Activated CD8-positive, alpha-beta memory T cell treated with anti-CD3 and anti-CD28 coated beads for 4 hours (primary cell): ENCODE measurements around the gene CCDC192.
"Not testable (repeated sequence)": the region's sequence is repeated elsewhere in the genome, so short reads cannot be mapped to it uniquely, and the experiment has no call there.

ENCODE experiments used
- DNase-seq, 2 donors: peaks; one replicate each; pipeline ENCODE4 v3.0.0-alpha.2; 2020; ENCODE audit warnings: low read depth in 2 of 2

The CCDC192 gene

DNA sequence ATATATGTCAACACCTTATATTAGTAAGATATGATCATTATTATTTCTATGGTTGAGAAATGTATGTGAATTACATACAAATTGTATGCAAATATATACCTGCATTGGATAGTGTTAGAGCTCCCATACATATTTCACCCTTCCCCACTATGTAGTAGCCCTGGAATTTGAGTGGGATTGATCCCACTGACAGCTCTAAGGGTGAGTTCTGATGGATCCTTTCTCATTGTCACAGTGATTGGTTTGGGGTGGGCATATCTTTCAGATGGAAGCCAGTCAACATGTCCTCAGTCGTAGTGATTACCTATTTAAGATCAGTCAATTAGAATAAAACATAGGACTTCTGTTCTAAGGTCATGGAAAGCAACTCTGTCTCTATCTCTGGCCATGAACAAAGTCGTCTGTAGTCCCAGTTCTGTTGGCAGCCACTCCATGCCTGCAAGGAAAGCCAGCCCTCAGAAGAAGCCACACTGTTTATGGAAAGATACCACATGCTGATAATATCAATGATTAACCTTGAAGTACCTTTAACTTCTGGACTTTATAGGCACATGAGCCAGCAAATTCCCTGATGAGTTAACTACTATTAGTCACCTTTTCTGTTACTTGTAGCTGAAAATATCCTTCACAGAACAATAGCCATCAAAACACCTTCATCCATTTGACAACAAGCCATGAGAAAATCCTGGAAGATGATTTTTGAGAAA, 5.1 kb upstream of the CCDC192 start:
- no peak for DNase-seq

DNA sequence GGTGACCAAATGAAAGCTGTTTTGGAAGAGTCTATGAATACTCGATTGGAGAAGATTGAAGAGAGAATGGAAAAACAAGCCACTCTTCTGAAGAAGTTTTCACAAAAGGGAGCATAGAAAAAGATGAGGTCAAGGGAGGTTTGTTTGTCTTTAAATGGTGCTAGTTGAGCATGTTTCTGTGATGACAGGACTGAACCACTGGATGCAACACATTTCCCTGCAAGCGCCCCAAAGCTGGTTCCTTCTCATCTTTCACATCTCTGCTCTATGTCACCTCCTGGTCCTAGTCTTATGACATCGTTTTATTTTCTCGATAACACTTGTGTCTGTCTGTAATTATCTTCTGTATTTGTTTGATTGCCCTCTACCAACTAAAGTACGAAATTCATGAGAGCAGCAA, 3.8 kb upstream of the CCDC192 start:
- no peak for DNase-seq

GRCh38 chr5:127700237-127700766, 2.9 kb upstream of the CCDC192 start:
- DNase-seq = no peak

GRCh38 chr5:127702434-127702833, 757 bp upstream of the CCDC192 start:
- no peak for DNase-seq

- no peak for DNase-seq
Observed at GRCh38 chr5:127705120-127705892, 2.1 kb downstream of the CCDC192 start.

- DNase-seq = no peak
Observed at GRCh38 chr5:127706691-127707090, 3.5 kb downstream of the CCDC192 start.

DNA sequence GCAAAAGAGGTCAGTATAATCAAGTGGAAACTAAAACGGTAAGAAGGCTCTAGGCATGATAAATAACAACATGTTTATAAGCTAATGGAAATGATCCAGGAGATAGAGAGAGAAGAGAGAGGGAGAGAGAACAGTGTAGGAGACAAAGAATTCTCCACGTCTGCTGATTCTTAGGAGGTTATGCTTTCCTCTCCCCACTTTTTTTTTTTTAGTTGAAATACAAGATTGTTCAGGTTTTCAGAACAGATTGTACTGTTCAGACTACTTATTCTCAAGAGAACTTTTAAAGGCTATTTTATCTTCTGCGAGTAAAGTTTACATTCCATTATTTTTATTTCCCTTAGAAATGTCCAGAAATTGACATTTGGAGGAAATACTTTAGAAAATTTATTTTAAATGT, 4.0 kb downstream of the CCDC192 start:
- DNase-seq = no peak

DNA sequence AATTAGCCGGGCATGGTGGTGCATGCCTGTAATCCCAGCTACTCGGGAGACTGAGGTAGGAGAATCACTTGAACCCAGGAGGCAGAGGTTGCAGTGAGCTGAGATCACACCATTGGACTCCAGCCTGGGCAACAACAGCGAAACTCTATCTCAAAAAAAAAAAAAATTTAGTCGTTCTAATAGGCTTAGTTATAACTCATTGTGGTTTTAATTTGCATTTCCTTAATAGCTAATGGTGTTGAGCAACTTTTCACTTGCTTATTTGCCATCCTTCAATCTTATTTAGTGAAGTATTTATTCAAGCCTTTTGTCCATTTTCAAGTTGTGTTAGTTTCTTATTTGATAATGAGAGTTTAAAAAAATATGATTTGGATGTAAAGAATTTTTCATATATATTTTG, 9.9 kb downstream of the CCDC192 start:
- not testable (repeated sequence) for DNase-seq

GRCh38 chr5:127718181-127718580, 15.0 kb downstream of the CCDC192 start:
- DNase-seq = no peak

- DNase-seq = no peak
Observed at GRCh38 chr5:127723571-127723970, 20.4 kb downstream of the CCDC192 start.

- DNase-seq = no peak
Observed at GRCh38 chr5:127725673-127726072, 22.5 kb downstream of the CCDC192 start.

DNA sequence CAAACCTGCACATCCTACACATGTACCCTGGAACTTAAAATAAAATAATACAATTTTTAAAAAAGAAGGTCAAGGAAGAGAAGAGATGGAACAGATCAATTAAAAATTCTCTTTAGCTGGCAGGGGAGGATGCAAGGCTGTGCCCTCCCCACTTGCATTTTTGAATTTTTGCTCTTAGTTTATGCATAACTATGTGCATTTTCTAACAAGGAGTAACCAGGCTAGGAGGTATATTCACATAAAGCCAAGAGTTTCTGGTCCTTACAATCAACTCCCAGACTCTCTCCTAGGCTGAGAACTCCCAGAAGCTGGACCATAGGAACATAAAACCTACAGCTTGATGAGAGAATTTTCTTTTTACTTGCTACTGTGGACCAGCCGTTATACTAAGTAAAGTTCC, 29.8 kb downstream of the CCDC192 start:
- DNase-seq = no peak

DNA sequence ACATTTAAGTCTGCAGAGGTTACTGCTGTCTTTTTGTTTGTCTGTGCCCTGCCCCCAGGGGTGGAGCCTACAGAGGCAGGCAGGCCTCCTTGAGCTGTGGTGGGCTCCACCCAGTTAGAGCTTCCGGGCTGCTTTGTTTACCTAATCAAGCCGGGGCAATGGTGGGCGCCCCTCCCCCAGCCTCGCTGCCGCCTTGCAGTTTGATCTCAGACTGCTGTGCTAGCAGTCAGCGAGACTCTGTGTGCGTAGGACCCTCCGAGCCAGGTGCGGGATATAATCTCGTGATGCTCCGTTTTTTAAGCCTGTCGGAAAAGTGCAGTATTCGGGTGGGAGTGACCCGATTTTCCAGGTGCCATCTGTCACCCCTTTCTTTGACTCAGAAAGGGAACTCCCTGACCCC, 36.2 kb downstream of the CCDC192 start:
- DNase-seq = not testable (repeated sequence)

- DNase-seq = no peak
Observed at GRCh38 chr5:127739807-127740384, 36.7 kb downstream of the CCDC192 start.

DNA sequence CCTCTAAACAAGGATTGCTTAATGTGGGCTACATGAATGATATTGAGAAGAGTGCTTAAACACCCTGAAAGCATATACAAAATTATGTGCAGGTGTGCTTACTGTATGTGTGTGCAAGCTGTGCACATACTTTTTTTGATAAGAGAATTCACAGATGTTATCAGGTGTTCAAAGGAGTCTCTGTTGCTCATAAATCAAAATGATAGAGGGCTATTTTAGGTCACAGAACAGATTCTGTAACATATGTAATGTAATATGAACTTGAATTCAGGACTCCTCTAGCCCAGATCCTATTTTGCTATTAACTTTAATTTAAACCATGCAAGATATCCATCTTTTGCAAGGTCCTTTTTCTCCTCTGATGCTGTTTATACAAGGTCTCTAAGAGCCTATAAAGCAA, 38.2 kb downstream of the CCDC192 start:
- no peak for DNase-seq

DNA sequence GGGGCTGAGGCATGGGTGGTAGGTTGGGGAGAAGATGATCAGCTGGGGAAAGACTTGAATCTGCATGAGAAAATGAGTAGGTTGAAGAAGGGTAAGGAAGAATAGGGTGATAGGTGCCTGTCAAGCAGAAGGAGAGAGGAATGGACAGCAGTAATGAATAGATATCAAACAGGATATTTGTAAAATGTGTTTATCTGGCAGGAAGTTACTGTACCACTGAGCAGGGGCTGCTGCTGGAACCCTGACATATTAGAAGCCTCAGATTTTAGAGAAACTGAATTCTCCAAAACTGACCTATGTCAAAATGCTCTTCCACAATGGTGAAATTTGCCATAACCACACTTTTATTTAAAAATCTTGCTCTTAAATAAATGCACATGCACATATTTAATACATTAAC, 41.0 kb downstream of the CCDC192 start:
- DNase-seq = no peak

DNA sequence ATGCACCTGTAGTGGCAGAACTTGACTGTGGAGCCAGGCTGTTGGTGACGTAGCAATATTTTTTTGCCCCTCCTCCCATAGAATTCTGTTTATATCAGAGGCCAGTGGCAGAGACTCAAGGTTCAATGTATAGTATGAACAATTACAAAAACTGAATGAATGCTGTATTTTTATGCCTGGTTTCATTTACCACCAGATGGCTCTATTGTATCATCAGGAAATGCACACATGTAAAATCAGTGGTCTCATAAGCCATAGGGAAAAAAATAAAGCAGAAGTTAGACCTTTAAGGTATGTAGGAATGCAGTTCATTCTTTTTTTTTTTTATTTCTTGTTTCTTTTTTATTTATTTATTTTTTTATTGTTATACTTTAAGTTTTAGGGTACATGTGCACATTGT, 43.6 kb downstream of the CCDC192 start:
- no peak for DNase-seq

GRCh38 chr5:127752503-127753265, 49.5 kb downstream of the CCDC192 start:
- not testable (repeated sequence) for DNase-seq

GRCh38 chr5:127754259-127754658, 51.1 kb downstream of the CCDC192 start:
- no peak for DNase-seq

- DNase-seq = no peak
Observed at GRCh38 chr5:127754706-127755105, 51.5 kb downstream of the CCDC192 start.

GRCh38 chr5:127757576-127757975, 54.4 kb downstream of the CCDC192 start:
- DNase-seq = no peak

DNA sequence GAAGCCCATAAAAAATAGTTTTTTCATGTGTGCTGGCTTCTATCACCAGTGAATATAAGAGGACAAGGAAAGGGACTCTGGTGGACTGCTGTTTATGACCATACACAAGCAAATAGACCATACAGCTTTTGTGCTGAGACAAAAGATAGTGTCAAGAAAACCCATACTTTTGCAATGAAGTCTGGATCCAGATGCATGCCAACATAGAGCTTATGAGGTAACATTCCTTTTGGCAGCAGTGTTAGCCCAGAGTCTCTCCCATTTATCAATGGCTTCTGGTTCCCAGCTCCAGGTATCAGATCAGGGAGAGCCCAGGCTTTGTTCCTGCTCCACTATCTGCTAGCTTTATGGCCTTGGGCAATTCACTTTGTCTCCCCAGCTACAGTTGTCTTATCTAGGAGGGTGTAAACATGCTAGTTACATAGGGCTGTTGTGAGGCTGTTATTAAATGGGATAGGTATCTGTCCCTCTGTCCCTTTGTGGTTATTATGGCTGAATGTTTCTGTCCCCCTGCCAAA, 55.6 kb downstream of the CCDC192 start:
- no peak for DNase-seq
